HG03139 (cell line): ENCODE measurements around the gene LGALS7B.
"Not testable (repeated sequence)": the region's sequence is repeated elsewhere in the genome, so short reads cannot be mapped to it uniquely, and the experiment has no call there.

Source experiments
- ATAC-seq: cut with Tn5 transposase; IDR thresholded peaks from one replicate; pipeline ENCODE4 v1.9.1; 2021; ENCODE audit not compliant: unreplicated experiment

LGALS7B gene

GRCh38 chr19:38769635-38770211, 19.3 kb upstream of the LGALS7B start:
- ATAC-seq = peak; percentile 51

- not testable (repeated sequence) for ATAC-seq
Observed at GRCh38 chr19:38770228-38770948, 18.6 kb upstream of the LGALS7B start.

GRCh38 chr19:38770949-38771275, 18.1 kb upstream of the LGALS7B start:
- ATAC-seq = peak; percentile 59

- not testable (repeated sequence) for ATAC-seq
Observed at GRCh38 chr19:38771569-38771968, 17.4 kb upstream of the LGALS7B start.

GRCh38 chr19:38773469-38774177, 15.4 kb upstream of the LGALS7B start, which contains the start of gene LGALS7:
LGALS7 (minus strand) TSS chr19:38773517; CDS start chr19:38773492, 25 bp downstream.
- ATAC-seq = no peak

GRCh38 chr19:38774181-38774950, 14.6 kb upstream of the LGALS7B start:
- no peak for ATAC-seq

- ATAC-seq = no peak
Observed at GRCh38 chr19:38778733-38779132, 10.3 kb upstream of the LGALS7B start.

GRCh38 chr19:38780443-38780842, 8.6 kb upstream of the LGALS7B start:
- ATAC-seq = no peak

- ATAC-seq = no peak
Observed at GRCh38 chr19:38781058-38781457, 7.9 kb upstream of the LGALS7B start.

- ATAC-seq = not testable (repeated sequence)
Observed at GRCh38 chr19:38782212-38782611, 6.8 kb upstream of the LGALS7B start.

- no peak for ATAC-seq
Observed at GRCh38 chr19:38784224-38784623, 4.8 kb upstream of the LGALS7B start.

GRCh38 chr19:38785187-38785699, 3.8 kb upstream of the LGALS7B start:
- ATAC-seq = no peak

GRCh38 chr19:38786061-38786460, 2.9 kb upstream of the LGALS7B start:
- ATAC-seq = not testable (repeated sequence)

- ATAC-seq = no peak
Observed at GRCh38 chr19:38786572-38787265, 2.3 kb upstream of the LGALS7B start.

- ATAC-seq = not testable (repeated sequence)
Observed at GRCh38 chr19:38790507-38791403, 1.8 kb downstream of the LGALS7B start.

- not testable (repeated sequence) for ATAC-seq
Observed at GRCh38 chr19:38791451-38792064, 2.6 kb downstream of the LGALS7B start.

GRCh38 chr19:38792250-38793111, 3.5 kb downstream of the LGALS7B start:
- no peak for ATAC-seq

- ATAC-seq = no peak
Observed at GRCh38 chr19:38793177-38793576, 4.2 kb downstream of the LGALS7B start.
